Activated CD8-positive, alpha-beta memory T cell treated with anti-CD3 and anti-CD28 coated beads for 36 hours (primary cell): ENCODE data around the gene LRPAP1. TPM values are rescaled to one million over a fixed set of nuclear protein-coding genes. Genes with fewer than 3 reads are reported as not detected.
"Not testable (repeated sequence)": the region's sequence is repeated elsewhere in the genome, so short reads cannot be mapped to it uniquely, and the experiment has no call there.

Experiments
- CTCF ChIA-PET: fragments of 350-600 bp; sonication (Branson Sonifier 250); formaldehyde crosslinking; loops from one replicate; lab custom pipeline; 2021; ENCODE audit warnings: antibody characterized with exemption; lab: Charles Lee
- POLR2A ChIA-PET: fragments of 350-600 bp; sonication (Branson Sonifier 250); formaldehyde crosslinking; loops from one replicate; lab custom pipeline; 2021; ENCODE audit warnings: antibody characterized with exemption; lab: Charles Lee
- total RNA-seq, 2 experiments: library from RNA; stranded (reverse); gene quantifications; one replicate each; pipeline ENCODE4 v1.2.3, GENCODE V29; 2021

Gene LRPAP1
- total RNA-seq, 2 experiments from 2014 or later, result 87.5 to 90.1 TPM

DNA sequence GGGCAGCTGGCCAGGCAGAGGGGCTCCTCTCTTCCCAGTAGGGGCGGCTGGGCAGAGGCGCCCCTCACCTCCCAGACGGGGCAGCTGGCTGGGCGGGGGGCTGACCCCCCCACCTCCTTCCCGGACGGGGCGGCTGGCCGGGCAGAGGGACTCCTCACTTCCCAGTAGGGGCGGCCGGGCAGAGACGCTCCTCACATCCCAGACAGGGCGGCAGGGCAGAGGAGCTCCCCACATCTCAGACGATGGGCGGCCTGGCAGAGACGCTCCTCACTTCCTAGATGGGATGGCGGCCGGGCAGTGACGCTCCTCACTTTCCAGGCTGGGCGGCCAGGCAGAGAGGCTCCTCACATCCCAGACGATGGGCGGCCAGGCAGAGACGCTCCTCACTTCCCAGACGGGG, 6.7 kb upstream of the LRPAP1 start:
- CTCF ChIA-PET, result not testable (repeated sequence)

DNA sequence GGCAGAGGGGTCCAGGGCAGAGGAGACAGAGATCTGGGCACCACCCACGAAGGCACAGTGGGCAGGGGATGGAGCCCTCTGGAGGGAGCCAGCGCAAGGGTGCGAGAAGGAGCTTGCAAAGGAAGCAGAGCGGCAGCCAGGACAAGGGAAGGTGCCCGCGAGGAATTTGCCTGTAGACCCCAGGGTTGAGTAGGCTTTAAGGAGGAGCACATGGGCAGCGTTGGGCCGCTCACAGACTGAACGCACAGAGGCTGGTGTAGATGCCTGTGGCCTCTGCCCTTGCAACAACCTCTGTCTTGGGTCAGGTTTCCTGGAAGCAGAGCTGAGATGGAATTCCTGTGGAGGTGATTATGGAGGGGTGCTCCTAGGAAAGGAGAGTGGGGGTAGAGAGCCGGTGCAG, 3.6 kb upstream of the LRPAP1 start:
- POLR2A ChIA-PET, CTCF ChIA-PET: not testable (repeated sequence)

More for the DNA sequence above, 6.7 kb upstream of the LRPAP1 start:
- POLR2A ChIA-PET, result not testable (repeated sequence)

DNA sequence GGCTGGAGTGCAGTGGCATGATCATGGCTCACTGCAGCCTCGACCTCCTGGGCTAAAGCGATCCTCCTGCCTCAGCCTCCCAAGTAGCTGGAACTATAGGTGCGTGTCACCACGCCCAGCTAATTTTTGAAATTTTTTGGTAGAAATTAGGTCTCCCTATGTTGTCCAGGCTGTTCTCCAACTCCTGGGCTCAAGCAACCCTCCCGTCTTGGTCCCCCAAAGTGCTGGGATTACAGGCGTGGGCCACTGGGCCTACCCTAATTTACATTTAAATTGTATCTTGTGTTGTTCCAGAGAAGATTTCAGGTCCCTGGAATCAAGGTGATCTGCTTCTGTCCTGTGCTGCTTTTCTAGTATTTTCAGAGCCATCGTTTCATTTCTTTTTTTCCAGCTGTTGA, 1.2 kb upstream of the LRPAP1 start:
- CTCF ChIA-PET, result no interaction called here
- POLR2A ChIA-PET, result no interaction called here

DNA sequence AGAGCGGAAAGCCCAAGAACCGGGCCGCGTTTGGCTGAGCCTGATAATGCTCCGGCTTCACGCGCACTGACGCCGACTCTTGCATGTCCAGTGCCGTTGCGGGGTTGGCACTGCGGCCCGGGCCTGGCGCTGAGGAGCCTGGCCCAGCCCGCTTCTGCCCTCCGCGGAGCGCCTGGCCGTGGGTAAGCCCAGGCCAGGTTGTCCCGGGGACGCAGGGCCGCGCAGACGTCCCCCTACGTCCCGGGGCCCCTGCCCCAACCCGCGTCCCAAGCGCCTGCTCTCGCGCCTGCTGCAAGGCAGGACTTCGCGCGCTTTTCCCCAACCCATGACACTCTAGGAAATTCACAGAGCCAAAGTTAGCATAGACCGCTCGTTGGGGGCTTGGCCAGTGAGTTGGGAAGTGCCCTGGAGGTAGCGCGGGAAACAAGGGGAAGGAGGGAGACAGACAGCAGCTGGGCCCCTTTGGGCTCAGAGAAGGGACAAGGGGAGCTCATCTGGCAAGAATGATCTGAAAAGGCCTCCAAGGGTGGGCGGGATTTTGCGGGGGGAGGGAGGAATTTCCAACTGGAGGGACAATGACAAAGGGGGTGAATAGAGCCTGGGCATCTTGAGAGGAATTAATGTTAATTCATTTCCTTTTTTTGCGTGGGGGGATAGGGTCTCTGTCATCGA, 665 bp upstream of the LRPAP1 start:
- CTCF ChIA-PET, result no interaction called here
- POLR2A ChIA-PET, result no interaction called here

DNA sequence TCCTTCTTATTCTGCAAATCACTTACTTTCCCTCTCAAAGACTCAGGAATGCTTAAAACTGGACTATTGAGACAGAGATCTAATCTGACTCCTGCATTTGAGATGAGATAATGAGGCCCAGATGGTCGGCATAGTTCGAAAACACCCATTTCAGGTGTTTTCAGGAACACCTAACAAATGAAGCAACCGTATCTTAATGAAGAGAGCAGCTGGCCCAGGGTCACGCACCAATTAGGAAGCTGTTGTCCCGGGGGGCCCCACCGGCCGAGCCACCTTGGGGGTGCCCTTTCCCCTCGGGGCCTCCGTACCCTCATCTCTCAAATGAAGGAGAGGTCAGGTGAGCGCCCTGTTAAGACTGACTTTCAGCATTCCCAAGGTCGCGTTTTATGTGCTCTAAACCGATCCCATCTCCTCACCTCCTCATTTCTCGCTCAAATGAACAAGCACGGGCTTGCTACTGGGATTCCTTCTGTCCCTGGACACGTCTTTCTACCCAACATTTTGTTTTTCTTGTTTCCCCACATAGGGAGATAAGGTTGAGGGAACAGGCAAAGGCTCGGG, 824 bp downstream of the LRPAP1 start:
- CTCF ChIA-PET, result no interaction called here
- POLR2A ChIA-PET, result no interaction called here

DNA sequence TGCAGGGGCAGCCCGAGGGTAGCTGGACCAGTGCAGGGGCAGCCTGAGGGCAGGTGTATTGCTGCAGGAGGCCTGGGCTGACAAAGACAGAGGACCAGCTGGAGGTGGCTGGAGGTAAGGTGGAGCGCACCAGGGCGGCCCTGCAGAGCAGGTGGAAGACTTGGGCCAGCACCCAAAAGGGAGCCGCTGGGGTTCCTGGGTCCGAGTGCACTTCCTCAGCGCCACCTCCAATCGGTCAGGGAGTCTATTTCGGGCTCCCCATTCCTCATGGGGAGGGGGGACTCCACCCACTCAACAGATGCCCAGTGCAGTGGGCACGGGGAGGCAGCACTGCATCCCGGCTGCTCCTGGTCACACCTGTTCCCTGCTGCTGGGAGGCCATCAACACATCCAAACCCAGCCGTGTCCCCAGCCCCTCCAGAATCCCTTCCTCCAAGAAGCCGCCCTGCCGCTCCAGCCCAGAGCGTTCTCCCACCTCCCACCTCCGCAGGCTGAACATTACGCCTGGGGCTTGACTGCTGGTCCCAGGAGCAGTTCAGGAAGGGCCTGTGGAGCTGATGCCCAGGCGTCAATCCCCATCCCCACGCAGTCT, 1.5 kb downstream of the LRPAP1 start:
- CTCF ChIA-PET, result no interaction called here

DNA sequence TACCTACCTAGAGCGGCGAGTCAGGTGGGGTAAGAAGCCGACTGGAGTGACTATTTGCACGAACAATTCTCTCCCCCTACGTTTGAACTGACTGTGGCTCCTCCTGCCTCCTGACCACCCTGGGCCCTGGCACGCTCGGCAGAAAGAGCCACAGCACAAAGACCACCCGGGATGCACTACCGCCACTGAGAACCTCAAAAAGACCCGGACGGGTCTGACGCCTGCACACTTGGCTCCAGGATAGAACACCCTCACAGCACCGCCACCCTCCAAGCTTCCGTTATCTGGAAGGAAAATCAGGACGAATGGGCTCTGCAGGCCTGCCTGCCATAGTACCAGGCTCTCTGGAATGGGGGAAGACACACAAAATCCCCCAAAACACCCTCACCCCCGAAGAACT, 2.2 kb downstream of the LRPAP1 start:
- CTCF ChIA-PET, result no interaction called here
- POLR2A ChIA-PET, result no interaction called here

More for the DNA sequence above, 1.5 kb downstream of the LRPAP1 start:
- POLR2A ChIA-PET, result no interaction called here

DNA sequence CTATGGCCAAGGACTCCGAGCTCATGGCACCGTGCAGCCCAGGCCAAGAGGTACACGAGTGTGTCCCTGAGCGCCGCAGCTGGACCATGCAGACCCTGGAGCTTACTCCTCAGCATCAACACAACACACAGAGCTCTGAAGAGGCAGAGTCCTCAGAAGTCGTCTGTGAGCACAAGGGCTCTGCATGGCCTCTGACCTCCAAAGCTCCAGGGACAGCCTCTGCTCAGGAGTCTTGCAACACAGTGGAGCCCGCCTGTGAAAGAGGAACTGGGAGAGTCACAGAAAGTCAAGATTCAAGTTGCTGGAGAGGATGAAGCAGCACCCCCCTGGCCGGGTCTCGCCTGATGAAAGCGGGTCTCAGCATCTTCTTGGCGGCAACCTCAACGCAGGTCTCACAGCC, 2.9 kb downstream of the LRPAP1 start:
- POLR2A ChIA-PET, result no interaction called here
- CTCF ChIA-PET, result no interaction called here

DNA sequence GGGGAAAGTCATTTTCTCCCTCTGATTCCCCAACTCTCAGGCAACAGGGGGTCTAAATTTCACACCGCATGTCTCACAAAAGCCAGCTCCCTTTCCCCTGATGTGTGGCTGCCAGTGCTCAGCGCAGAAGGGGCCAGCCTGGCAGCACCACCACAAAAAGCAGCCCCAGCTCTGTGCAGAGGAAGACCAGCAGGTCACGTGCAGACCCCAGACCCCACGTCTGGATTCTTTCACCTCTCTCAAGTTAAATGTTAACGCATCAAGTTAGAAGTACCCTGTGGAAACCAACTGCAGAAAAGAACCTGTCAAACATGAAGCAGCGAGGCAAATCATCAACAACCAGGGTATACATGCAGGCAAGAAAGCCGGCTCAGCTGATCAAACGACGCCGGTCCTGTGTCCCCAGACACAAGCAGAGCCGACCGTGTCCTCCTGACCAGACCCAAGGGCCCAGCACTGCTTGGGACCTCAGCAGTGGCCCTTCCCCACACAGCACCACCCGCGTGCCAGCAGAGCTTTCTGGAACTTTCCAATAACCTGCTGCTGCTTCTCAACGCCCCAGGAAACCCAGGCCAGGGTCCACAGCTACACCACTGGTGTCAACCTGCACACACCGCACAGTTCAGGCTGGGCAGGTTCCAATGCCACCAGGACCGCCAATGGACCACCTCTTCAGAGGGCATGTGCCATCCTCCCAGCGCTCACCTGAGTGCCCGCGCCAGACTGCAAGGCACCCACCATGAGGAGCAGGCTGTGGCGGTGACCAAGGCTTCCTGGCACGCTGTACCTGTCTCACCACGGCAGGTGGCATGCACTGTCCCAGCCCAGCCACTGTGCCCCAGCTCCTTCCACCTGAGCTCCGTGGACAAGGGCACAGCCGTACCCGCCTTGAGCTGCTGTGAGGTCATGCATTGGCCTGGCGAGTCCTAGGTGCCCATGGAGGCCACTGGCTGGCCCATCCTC, 4.0 kb downstream of the LRPAP1 start:
- POLR2A ChIA-PET, result no interaction called here
- CTCF ChIA-PET, result no interaction called here

DNA sequence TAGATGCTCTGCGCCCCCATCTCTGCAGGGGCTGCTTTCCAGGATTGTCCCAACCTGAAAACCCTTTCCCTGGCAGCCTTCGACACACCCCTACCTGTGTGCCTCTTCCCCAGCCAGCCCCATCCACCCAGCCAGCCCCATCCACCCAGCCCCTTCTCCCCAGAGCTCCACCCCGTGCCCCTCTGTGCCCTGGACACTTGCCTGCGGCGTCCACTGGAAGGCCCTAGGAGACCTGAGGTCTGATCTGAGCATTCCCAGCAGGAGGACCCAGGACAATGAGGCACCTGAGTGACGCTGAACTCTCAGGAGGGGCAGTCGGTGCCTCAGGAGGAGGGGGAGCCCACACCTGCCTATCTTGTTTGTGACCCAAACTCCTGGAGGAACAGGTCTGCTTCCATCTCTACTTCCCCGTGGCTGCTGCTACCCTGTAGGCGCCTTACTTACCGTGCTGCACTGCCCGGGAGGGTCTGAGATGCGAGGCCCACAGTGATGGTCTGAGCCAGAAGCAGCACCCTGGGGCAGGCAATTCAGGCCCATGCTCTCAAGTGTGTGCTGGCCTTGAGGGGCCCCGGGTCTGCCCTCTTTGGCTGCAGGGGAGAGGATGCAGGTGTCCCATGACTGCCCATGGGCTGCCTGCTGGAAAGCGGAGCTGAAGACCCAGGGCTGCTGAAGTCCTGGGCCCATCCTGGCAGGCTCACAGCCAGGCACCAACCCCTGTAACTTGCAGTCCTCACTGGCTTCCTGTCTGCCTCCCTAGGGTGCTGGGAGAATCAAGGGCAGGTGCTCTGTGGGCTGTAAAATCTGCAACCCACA, 4.9 kb downstream of the LRPAP1 start:
- POLR2A ChIA-PET, result no interaction called here
- CTCF ChIA-PET, result no interaction called here

DNA sequence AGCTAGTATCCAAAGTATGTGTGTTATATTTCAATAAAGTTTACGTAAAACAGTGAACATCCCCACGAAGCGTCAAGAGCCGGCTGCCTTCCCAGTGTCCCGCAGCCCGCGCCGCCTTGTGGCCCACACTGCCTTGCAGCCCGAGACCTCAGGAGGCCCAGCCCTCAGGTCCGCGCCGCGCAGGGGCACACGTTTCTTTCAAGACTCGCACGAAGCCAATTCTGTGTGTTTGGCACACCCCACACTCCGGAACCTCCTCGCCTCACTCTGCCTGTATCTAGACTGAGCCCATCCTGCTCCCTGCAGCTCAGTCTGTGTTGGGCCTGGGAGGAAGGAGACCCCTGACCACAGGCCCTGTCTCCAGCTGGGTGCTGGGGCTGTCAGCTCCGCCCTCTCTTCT, 5.8 kb downstream of the LRPAP1 start:
- ChIA-PET CTCF (no interaction called here), POLR2A (no interaction called here)

DNA sequence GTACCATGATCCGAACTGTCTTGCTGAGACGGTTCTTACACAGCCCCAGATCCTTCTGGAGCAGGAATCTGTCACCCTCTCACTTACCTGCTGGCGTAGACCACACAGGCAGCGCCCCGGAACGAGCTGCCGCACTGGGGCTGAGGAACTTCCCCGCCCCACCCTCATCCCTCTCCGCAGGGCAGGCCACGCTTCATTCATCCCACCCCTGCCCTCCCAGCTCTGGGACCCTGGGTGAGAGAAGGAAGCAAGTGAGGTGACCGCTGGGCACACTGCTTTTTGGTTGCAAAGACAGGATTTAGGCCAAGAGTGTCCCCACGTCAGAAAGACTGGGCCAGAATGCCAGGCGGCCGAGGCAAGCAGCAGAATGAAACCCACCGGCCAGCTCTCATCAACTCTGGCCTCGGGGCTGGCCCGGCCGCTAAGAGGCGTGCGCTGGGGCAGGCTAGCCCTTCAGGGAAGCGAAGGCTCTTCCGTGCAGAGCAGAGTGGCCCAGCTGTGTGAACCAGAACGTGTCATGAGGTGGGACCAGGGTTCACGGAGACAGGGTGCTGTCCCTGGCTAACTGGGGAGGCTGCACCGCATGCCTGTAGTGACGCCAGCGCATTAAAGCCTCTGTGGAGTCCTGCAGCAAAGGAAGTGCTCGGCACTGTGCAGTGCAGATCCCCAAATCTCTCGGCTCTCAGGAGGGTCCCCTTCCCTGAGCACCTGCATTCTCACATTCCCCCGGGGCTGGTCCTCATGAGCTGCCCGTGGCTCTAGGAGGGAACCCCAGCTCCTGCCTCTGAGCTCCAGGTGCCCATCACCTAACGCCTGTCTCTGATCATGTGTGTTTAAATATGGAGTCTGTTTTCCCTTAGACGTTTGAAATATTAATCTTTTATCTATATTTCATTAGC, 6.4 kb downstream of the LRPAP1 start:
- ChIA-PET POLR2A (no interaction called here), CTCF (no interaction called here)

DNA sequence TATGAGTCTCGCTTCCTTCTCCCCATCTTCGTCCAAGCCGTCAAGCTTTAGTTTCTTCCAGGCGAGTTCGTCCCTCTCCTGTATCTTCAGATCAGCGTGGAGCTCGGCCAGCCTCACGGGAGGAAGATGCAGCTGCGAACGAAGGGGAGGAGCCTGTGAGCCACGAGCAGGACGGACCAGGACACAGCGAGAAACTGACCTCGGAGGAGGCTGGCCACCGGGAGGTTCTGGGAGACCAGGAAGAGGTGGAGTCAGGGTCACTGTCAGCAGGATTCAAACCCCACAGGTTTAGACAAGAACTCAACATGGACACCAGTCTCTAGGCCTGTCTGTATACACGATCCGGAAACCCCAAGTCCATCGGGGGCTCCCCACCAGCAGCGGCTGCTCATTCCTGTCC, 7.3 kb downstream of the LRPAP1 start:
- CTCF ChIA-PET, result no interaction called here

DNA sequence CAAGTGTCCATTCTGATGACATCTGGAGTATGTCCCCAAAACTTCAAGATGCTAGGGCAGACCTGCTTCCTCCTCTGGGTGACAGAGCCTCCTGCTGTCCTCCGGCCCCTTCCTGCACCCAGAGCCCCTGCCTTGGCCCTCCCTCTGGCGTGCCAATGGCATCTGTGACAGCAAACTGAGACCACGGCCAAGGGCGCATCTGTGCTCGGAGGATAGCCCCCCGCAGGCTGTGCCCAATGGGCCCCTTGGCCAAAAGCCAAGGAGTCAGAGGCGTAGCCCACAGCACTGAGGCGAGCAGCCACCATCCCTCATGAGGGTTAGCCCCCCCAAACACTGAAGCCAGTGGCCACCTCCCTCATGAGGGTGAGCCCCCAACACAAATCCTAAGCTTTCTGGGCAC, 7.9 kb downstream of the LRPAP1 start:
- CTCF ChIA-PET, result no interaction called here
- POLR2A ChIA-PET, result no interaction called here

More for the DNA sequence above, 7.3 kb downstream of the LRPAP1 start:
- POLR2A ChIA-PET, result no interaction called here

DNA sequence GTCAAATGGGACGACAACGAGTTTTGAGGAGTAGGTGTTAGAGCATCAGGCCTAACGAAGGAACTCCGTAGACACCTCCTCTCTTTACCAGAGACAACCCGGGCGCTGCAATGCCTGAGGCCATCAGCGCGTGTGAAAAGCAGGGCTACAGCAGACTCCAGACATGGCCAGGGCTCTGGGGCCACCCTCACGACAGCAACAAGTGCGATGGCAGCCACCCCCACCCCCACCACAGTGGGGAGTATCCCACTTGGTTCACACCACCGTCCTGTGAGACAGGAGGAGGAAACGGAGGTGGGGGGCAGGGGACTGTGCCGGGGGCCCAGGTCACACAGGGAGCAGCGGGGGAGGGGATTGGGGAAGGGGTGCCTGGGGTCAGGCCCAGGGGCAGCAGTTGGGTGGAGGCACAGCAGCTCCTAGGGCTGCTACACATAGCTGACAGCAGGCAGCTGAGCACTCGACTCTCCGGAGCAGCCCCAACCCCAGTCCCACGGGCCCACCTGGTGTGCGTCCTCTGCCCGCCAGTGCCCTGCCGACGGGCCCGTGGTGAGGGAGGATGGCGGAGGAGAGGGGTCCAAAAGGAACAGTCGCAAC, 8.5 kb downstream of the LRPAP1 start:
- ChIA-PET POLR2A (no interaction called here), CTCF (no interaction called here)

DNA sequence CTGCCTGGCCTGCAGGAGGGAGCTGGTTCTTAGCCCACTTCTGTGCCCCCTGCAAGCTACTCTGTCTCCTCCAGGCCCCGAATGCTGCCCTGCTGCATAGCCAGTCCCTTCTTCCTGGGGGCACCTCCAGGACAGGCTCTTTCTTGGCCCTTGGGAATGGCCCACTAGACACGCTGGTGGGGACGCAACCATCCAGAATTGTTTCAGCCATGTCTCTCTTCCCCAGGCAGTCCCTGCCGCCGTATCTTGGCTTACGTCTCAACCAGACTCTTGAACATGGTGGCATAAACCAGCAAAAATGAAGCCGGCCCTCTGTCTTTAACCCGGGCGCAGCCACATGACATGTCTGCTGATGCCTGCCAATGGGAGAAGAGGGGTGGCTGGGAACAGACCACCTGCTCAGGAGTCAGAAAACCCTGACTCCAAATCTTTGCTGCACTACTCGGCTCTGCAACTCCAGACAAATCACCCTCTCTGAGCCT, 9.0 kb downstream of the LRPAP1 start:
- ChIA-PET CTCF (no interaction called here), POLR2A (no interaction called here)

DNA sequence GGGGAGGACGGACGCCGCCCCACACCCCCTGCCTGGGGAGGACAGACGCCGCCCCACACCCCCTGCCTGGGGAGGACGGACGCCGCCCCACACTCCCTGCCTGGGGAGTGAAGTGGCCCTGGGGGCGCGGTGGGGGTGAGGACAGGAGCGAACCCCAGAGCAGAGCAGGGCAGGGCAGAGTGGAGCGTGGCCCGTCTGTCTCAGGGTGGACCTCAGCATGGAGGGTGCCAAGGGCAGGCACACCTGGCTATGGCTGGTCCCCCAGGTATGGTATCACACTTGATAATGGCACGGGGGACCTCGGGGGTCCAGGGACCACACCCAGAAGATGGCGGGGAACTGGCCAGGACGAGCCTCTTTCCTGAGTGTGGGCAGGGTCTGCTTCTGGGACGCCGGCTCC, 9.6 kb downstream of the LRPAP1 start:
- CTCF ChIA-PET, result no interaction called here

DNA sequence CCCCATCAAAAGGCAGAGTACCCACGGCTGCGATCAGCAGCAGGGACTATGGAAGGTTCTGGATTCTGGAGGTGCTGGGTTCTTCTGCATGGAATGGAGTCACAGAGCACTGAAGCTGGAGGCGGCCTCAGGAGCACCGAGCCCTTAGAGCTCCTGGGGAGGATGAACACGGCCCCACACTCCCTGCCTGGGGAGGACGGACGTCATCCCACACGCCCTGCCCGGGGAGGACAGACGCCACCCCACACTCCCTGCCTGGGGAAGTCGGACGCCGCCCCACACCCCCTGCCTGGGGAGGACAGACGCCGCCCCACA, 9.9 kb downstream of the LRPAP1 start:
- CTCF ChIA-PET, result no interaction called here

More for the DNA sequence above, 9.6 kb downstream of the LRPAP1 start:
- POLR2A ChIA-PET, result no interaction called here

More for the DNA sequence above, 9.9 kb downstream of the LRPAP1 start:
- POLR2A ChIA-PET, result no interaction called here
